GM10266 (cell line): Measurements from ENCODE around the gene ELMO1.

Source experiments
- DNase-seq: peaks from one replicate; pipeline ENCODE4 v3.0.0; 2012; ENCODE audit errors: extremely low spot score
- TF ChIP-seq, protein P1 (sequence below): IDR thresholded peaks from 2 replicates; pipeline ENCODE4 v1.5.1; 2012; ENCODE audit warnings: mild to moderate bottlenecking, low read depth; ENCODE audit not compliant: control insufficient read depth, insufficient read depth; ENCODE audit errors: missing control alignments

The ELMO1 gene

DNA sequence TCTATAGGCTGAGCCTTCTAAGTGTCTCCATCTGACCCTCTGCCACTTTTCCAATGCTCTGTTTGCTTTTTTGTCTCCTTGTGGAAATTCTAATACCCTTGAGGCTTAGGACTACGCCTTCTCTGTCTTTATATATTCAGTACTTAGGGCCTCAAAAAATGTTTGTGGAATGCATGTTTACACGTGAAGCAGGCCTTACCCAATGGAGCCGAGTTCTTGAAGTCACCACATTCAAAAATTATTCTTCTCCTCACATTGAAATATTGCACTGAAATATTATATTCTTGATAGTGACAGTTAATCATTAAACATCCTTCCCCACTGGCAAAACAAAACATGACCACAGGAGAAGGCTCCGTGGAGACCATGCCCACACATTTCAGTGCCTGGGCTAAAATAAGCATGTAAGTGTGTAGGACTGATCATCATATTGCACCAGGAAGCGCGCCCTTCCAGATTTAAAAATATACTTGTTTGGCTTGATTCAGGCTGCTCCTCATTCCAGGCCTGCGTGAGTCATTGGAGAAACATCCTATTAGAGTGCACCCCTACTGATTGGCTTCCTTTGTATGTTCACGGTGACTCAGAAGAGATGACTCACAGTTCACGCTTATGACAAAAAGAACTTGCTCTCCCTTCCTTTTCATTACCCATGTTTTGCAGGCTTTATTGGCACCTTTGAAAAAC, 416.9 kb downstream of the ELMO1 start:
- TF ChIP-seq, protein P1, sequence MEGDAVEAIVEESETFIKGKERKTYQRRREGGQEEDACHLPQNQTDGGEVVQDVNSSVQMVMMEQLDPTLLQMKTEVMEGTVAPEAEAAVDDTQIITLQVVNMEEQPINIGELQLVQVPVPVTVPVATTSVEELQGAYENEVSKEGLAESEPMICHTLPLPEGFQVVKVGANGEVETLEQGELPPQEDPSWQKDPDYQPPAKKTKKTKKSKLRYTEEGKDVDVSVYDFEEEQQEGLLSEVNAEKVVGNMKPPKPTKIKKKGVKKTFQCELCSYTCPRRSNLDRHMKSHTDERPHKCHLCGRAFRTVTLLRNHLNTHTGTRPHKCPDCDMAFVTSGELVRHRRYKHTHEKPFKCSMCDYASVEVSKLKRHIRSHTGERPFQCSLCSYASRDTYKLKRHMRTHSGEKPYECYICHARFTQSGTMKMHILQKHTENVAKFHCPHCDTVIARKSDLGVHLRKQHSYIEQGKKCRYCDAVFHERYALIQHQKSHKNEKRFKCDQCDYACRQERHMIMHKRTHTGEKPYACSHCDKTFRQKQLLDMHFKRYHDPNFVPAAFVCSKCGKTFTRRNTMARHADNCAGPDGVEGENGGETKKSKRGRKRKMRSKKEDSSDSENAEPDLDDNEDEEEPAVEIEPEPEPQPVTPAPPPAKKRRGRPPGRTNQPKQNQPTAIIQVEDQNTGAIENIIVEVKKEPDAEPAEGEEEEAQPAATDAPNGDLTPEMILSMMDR: no peak
- no peak for DNase-seq

DNA sequence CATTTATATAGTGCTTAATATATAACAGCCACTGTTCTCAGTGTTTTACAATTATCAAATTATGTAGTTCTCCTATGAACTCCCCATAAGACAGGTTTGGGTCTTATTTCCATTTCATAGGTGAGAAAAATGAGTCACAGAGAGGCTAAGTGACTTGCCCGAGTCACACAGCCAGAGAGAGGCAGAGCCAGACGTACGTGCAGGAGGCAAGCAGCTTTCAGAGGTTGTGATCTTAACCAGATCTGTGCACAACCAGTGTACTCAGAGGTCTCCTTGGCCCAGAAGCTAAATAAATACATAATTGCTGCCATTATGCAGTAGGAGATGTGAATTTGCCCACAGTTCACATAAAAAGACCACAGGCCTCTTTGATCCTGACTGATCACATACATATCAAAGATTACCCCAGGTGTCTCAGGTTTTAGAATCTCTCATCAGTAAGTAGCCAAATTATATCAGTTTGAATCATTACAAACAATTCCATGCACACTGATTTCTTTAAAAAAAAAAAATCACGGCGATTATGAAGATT, 419.7 kb downstream of the ELMO1 start:
- no peak for DNase-seq
- TF ChIP-seq, protein P1: no peak

DNA sequence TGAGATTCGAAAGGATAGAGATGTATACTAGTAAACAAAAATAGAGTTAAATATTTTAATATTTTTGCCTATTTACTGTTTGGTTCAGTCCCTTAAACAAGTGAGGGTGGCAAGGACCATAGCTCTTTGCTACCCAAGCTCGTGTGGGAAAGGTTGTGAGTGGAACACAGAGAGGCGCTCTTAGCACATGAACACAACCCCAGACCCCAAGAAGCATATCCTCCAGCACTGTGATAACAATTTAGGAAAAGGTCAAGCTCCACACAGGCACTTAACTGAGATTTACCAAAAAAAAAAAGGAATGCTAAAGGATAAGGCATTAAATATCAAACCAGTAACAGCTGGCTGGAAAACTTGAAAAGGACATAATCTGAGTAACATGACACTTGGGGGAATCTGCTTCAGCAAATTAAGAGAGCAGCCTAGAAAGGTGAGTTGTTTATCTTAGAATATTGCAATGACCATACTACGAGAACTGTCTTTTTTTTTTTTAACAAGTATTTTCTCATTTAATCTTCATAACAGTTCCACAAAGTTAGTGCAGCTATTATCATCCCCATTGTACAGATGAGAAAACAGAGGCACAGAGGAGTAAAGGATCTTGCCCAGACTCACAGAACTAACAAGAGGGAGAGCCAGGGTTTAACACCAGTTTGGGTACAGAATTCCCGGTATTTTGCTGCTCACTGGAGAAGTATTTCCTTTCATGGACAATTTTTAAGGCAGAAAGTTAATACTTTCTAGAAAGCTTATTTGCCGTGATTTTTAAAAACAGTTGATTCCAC, 420.9 kb downstream of the ELMO1 start:
- TF ChIP-seq, protein P1: peak; percentile 4
- DNase-seq: no peak

DNA sequence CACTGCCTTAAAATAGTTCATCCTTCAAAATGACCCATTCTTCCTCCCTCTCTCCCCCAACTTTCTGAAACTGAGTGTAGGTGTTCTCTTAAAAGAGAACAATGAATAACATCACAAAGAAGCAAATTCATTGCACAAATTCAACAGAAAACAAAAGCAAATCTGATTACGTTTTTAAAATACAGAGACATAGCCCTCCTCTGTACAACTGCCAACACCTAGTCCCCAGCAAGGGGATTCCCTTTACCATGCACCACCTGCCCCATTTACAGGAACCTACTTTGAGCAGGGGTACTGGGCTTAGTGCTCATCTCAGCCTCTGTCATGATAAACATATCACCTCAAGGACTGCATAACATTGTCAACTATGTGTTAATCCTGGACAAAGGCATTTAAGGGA, 421.6 kb downstream of the ELMO1 start:
- DNase-seq: peak; percentile 22

GRCh38 chr7:37018954-37019353, 429.7 kb downstream of the ELMO1 start:
- TF ChIP-seq, protein P1: no peak
- peak; percentile 18 for DNase-seq

More for the DNA sequence above, 421.6 kb downstream of the ELMO1 start:
- TF ChIP-seq, protein P1: no peak

DNA sequence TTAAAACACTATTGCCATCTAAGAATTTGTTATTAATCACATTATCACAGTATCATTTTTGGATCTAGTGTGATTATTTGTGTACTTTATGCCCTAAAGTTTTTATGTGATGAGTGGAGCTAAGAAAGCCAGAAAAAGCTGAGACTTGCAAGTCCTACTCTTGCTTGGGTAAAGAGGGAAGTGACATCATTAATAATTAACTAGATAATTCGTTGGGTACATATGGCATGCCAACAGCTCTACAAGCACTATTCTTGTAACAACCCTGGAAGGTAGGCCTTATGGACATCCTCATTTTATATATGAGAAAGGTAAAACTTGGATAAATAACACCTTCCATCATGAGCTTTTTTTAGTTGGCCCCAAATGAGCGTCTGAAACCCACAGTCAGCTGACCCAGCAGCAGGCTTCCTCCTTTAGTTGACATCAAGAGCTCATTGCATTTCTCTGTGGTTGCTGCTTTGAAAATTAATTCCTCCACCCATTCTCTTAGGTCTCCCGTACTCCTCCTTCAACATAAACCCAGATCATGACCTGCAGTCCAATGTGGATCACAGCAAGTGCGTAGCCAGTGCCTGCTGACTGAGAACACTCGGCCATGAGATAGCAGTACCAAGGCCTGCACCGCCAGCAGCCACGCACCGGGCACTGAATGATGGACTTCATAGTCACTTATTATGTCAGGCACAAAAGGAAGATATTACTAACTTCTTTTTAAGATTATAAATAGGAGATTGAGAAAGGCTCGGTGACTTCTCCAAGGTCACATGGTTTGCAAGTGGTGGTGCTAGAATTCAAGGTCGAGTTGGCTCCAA, 432.4 kb downstream of the ELMO1 start:
- DNase-seq: no peak
- TF ChIP-seq, protein P1: no peak
